Lower leg skin (tissue), 3 donors: ENCODE measurements around the gene ZNF556.

Experiments
- CTCF ChIP-seq, 3 donors: fragments of 450-650 bp; IDR thresholded peaks; one replicate each; pipeline ENCODE4 v1.5.1; 2016; ENCODE audit warnings: antibody characterized with exemption in 3 of 3, mild to moderate bottlenecking in 3 of 3, moderate library complexity in 2 of 3
- POLR2A ChIP-seq, 2 donors: fragments of 450-650 bp; IDR thresholded peaks; one replicate each; pipeline ENCODE4 v1.6.1; 2016 to 2017; ENCODE audit warnings: antibody characterized with exemption in 2 of 2, mild to moderate bottlenecking in 1 of 2, moderate library complexity in 1 of 2

DNA sequence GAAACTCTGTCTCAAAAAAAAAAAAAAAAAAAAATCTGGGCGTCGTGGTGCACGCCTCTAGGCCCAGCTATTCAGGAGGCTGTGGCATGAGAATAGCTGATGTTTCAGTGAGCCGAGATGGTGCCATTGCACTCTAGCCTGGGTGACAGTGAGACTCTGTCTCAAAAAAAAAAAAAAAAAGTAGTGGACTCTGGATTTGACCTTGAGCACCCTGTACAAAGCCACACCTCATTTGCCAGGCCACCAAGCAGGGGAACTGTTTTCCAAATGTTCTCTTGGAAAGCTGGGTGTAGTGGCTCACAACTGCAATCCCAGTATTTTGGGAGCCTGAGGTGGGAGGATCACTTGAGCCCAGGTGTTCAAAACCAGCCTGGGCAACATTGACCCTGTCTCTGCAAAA lies 29.7 kb upstream of the ZNF556 start:
- no peak for TF ChIP-seq POLR2A (IDR thresholded peaks at IDR 0.05)
- TF ChIP-seq CTCF (IDR thresholded peaks at IDR 0.05) = no peak
